ENCODE data around the gene NOLC1. TPM values are rescaled to one million over a fixed set of nuclear protein-coding genes. Genes with fewer than 3 reads are reported as not detected.

The NOLC1 gene
- total RNA-seq, 2 experiments from 2014 or later = 57.0 to 64.3 TPM

DNA sequence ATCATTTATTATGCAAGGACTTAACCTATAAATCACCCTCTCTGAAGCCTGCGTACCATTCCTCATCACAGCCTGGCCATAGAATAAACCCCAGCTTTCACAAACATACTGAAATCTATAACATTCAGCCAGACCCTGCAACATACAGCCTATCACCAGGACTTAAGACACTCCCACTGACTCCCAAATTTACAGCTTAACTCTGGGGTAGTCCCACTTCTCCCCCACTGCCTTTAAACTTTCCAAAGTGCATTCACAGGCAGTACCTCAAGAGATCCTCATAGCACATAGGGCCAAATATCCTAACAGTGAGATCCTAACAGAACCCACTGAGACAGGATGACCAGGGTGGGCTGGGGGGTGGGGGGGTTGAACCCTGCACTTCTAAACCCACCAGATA is 35.5 kb upstream of the NOLC1 start:
- peaks cover 12% of the 10 kb centered on the region for H3K36me3 Mint-ChIP-seq (ENCODE audit: low read depth)

DNA sequence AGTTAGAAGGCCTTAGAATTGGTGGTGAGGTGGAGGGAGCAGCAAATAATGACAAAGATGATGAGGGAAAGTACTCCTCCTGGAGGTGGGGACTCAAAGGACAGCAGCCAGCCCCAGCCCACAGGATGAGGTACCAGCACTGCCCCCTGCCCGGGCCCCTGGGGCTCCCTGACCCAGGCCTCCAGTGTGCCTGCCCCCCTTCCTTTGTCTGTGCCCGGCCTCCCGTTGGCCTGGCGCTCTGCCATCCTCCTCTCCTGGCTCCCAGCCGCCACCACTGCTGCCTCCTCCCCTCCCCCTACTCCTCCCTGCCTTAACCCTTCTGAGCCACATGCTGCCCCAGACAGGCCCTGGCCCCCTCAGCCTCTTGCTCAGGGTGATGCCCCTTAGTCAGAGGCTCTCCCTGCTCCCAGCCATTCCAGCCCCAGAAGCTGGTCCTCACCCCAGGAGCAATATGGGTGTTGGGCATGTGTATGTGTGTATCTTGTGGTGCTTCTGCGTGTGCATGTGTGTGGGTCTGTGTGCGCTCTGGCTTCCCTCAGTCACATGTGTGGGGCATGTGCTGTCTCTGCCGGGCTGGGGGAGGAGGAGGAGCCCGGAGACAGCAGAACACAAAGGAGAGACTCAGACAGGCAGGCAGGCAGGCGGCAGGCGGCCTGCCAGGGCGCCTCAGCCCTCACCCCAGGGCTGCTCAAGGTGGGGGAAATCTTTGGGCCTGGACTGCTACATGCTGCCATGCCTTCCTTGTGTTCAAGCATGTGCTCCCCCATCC is 34.6 kb upstream of the NOLC1 start:
- H3K36me3 Mint-ChIP-seq (ENCODE audit: low read depth) = peaks cover 8% of the 10 kb centered on the region
- H3K4me3 Mint-ChIP-seq = peak overlapping the region; percentile 91

More for the DNA sequence above, 35.5 kb upstream of the NOLC1 start:
- peak overlapping the region; percentile 91 for H3K27ac Mint-ChIP-seq
- H3K27me3 Mint-ChIP-seq = no peaks in the 10 kb centered on the region
- H3K4me3 Mint-ChIP-seq = peak overlapping the region; percentile 7
- peaks cover 69% of the 10 kb centered on the region for H3K4me1 Mint-ChIP-seq
- CTCF ChIA-PET = interaction anchor here (1.2 to 1.6 kb wide), 2 partner anchors 14 to 275 kb away, joined by 3 to 4 read pairs; no protein-coding TSS in a partner anchor
- DNase-seq = no peak
- POLR2A ChIA-PET = interaction anchor here (1.2 to 1.4 kb wide), 2 partner anchors 35 to 299 kb away, joined by 3 to 4 read pairs; partner anchors contain the start of gene NOLC1
- no peaks in the 10 kb centered on the region for H3K9me3 Mint-ChIP-seq

DNA sequence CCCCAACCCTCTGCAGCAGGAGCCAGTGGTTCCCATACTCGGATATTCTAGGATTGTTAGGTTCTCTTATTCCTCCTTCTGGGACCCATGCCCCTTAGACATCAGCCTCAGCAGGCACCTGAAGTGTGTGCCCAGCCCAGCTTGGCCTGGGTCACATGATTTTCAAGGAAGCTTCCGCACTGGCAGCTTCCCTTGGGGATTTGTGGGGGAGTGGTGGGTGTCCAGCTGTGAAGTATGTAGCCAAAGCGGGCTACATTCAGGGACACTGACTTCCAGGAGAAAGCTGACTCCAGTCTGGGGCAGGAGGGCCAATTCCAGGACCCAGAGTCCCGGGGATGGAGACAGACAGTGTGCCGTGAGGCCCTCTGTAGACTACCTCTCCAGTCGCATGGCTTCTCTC is 33.3 kb upstream of the NOLC1 start:
- Mint-ChIP-seq H3K27me3 (no peaks in the 10 kb centered on the region), H3K9me3 (no peaks in the 10 kb centered on the region), H3K27ac (peak overlapping the region; percentile 91), H3K4me1 (peaks cover 55% of the 10 kb centered on the region), H3K4me3 (peak overlapping the region; percentile 91), H3K36me3 (ENCODE audit: low read depth) (peaks cover 2% of the 10 kb centered on the region)
- CTCF ChIA-PET = interaction anchor here (0.6 to 1.5 kb wide), 5 partner anchors 10 to 283 kb away, joined by 3 to 9 read pairs (median 3); partner anchors contain the start of genes NOLC1 and PPRC1
- POLR2A ChIA-PET = interaction anchor here (0.8 to 2.6 kb wide), 12 partner anchors 9 to 526 kb away, joined by 3 to 8 read pairs (median 5); partner anchors contain the start of genes C10orf95, HPS6, NOLC1 and OGA
- peak; percentile 27 for DNase-seq

More for the DNA sequence above, 34.6 kb upstream of the NOLC1 start:
- ChIA-PET CTCF (interaction anchor here (1.2 kb wide), 1 partner anchor 61 kb away, joined by 4 read pairs; no protein-coding TSS in a partner anchor), POLR2A (interaction anchor here (0.9 to 2.6 kb wide), 8 partner anchors 18 to 529 kb away, joined by 3 to 8 read pairs (median 4); partner anchors contain the start of genes C10orf95, NOLC1 and OGA)
- peak; percentile 72 for DNase-seq
- no peaks in the 10 kb centered on the region for H3K27me3 Mint-ChIP-seq
- H3K27ac Mint-ChIP-seq = peak overlapping the region; percentile 91
- H3K4me1 Mint-ChIP-seq = peaks cover 65% of the 10 kb centered on the region
- no peaks in the 10 kb centered on the region for H3K9me3 Mint-ChIP-seq

DNA sequence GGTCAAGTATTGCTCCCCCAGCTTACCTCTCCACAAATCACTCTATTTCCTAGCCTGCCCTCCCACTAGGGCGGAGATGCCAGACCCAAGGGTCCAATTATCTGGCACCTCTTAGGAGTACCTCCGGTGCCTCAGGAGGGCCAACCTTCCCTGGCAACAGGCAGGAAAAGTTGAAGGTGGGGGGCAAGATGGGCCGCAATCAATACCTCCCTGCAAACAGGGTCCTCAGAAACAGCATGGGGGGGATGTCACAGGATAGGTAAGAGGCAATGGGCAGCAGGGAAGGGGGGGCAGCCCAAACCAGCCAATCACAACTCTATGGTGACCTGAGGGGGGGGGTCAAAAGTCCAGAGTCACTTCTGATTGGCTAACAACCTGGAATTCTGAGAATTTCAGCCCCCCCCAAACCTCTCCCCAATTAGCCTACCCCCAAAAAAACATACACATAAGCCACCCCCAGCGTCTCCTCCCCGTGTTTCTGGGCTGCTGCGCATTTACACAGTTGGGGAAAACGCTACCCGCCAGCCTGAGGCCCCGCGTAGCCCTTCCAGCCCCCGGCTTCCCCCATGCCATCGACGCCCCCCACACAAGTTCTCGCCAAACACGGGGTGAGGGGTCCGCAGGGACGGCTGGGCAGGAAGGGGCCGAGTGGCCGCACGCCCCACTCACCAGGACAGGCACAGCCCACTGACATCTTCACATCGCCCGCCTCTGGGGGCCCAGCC is 32.6 kb upstream of the NOLC1 start:
- peak overlapping the region; percentile 91 for H3K4me3 Mint-ChIP-seq
- peaks cover 55% of the 10 kb centered on the region for H3K4me1 Mint-ChIP-seq
- ChIA-PET POLR2A (interaction anchor here (0.8 to 2.6 kb wide), 11 partner anchors 8 to 525 kb away, joined by 3 to 8 read pairs (median 5); partner anchors contain the start of genes HPS6, NOLC1, OGA and PPRC1), CTCF (interaction anchor here (1.1 to 1.5 kb wide), 2 partner anchors 10 to 13 kb away, joined by 3 to 9 read pairs; partner anchors contain the start of gene PPRC1)
- H3K36me3 Mint-ChIP-seq (ENCODE audit: low read depth) = peaks cover 2% of the 10 kb centered on the region
- H3K27ac Mint-ChIP-seq = peak overlapping the region; percentile 91
- no peaks in the 10 kb centered on the region for H3K27me3 Mint-ChIP-seq
- no peaks in the 10 kb centered on the region for H3K9me3 Mint-ChIP-seq
- DNase-seq = peak; percentile 64

DNA sequence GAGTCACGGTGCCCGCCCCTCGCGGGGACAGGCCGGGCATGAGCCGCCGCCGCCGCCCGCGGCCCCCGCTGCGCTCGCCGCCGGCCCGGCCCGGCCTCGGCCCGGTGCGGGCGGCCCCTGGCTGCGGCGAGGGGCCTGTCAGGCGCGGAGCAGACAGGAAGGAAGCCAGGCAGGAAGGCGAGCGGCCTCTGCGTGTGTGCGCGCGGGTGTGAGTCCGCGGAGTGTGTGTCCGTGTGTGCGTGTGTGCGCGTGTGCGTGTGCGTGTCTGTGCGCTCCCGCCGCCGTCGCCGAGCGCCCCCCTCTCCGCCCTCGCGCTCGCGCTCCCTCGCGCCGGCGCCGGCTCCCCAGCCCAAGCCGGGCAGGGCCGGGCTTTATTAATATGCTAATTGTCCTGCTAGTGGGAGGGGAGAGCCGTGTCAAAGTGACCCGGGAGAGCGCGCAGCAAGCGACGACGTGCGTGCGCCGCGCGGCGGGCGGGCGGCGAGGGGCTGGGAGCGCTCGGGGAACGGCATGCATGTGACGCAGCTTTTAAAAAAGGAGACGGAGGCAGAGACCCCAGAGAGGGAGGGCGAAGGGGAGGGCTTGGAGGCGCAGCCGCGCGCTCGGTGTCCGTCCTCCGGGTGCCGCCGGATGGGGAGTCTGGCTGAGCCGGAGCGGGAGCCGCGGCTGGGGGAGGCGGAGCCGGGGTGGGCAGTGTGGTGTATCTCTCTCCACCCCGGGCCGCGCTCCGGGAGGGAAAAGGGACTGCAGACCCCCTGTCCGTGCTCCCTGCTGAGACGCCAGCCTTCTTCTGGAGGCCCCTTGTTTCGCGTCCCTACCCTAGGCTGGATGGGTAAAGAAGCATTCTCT is 31.8 kb upstream of the NOLC1 start, which contains the start of gene LDB1:
Gene LDB1, minus strand, starts transcription at position 227 of the 849 bp plus-strand sequence. CDS start 258 bp downstream, outside the sequence.
- no peaks in the 10 kb centered on the region for H3K36me3 Mint-ChIP-seq (ENCODE audit: low read depth)
- DNase-seq = peak; percentile 71
- H3K4me1 Mint-ChIP-seq = peaks cover 50% of the 10 kb centered on the region
- no peaks in the 10 kb centered on the region for H3K27me3 Mint-ChIP-seq
- ChIA-PET POLR2A (interaction anchor here (1.7 kb wide), 1 partner anchor 14 kb away, joined by 6 read pairs; no protein-coding TSS in a partner anchor), CTCF (no interaction called here)
- peak within 1 kb of the TSS; percentile 91 for H3K27ac Mint-ChIP-seq
- no peaks in the 10 kb centered on the region for H3K9me3 Mint-ChIP-seq
- peak within 1 kb of the TSS; percentile 91 for H3K4me3 Mint-ChIP-seq

DNA sequence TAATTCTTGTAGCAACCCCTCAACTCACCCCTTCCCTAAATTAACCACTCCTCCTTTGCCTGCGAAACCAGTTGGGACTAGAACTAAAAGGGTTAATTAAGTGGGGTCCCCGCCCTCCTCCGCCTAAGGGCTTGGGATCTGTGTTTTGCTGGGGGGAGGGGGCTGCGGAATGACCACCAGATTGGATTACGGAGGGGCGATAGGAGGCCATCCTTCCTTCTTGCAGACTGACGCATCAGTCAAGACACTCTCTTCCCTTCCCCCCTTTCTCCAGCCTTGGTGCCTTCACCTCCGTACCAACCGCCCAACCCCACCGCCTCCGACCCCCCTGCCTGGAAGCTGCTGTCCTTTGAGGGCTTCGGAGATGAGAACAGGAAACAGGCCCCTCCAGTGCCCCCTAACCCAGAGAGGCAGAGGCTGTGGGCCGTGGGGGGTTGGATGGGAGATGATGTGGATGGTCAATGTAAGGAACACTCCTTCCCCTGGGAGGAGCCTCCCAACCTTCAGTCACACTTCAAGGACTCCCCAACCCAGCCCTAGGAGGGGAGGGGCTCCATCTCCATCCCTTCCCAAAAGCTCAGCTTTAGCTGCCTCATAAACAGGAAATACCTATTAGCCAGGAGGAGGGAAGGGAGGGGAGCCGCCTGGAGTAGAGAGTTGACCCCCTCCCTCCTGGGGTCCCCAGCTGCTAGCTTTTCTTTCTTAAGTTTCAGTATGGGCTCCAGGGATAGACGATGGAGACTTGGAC is 31.0 kb upstream of the NOLC1 start:
- ChIA-PET POLR2A (interaction anchor here (0.8 to 2.2 kb wide), 3 partner anchors 10 to 30 kb away, joined by 4 to 14 read pairs (median 6); partner anchors contain the start of gene PPRC1), CTCF (interaction anchor here (2.9 kb wide), 1 partner anchor 11 kb away, joined by 17 read pairs; the partner anchor contains the start of gene PPRC1)
- Mint-ChIP-seq H3K9me3 (no peaks in the 10 kb centered on the region), H3K36me3 (ENCODE audit: low read depth) (no peaks in the 10 kb centered on the region), H3K27me3 (no peaks in the 10 kb centered on the region), H3K27ac (peak overlapping the region; percentile 87), H3K4me1 (peaks cover 42% of the 10 kb centered on the region), H3K4me3 (peak overlapping the region; percentile 91)
- DNase-seq = peak; percentile 20

DNA sequence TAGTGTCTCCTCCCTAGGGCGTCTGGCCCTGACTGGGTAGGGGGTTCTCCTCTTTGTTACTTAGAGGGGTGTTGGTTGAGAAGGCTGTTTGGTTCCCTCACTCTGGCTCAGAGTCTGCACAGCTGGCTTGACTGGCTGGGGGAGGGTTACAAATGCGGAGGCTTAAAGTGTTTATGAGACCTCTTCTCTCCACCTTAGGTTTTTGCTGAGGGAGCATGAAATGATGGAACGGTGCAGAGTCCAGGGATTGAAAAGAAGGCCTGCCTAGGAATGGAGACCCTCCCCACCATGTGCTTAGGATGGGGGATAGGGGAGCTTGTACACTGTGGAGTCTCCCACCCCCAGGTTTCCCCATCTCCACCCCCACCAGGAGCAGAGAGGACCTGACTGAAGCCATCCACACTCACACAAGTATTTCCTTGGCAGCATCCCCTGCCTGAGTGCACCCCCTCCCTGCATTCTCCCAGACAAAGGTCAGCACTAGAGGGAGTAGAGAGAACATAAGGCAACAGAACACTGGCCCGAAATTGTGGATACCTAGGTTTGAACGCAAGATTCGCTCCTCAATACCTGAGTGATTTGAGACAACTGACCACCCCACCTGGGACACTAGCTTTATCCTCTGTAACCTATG is 30.3 kb upstream of the NOLC1 start:
- ChIA-PET POLR2A (interaction anchor here (0.8 to 2.2 kb wide), 3 partner anchors 10 to 30 kb away, joined by 4 to 14 read pairs (median 6); partner anchors contain the start of gene PPRC1), CTCF (interaction anchor here (2.5 to 2.9 kb wide), 2 partner anchors 8 to 10 kb away, joined by 10 to 17 read pairs; partner anchors contain the start of gene PPRC1)
- Mint-ChIP-seq H3K9me3 (no peaks in the 10 kb centered on the region), H3K27me3 (no peaks in the 10 kb centered on the region), H3K36me3 (ENCODE audit: low read depth) (no peaks in the 10 kb centered on the region), H3K4me1 (peaks cover 35% of the 10 kb centered on the region), H3K4me3 (no peak overlapping the region), H3K27ac (no peak overlapping the region)
- no peak for DNase-seq

DNA sequence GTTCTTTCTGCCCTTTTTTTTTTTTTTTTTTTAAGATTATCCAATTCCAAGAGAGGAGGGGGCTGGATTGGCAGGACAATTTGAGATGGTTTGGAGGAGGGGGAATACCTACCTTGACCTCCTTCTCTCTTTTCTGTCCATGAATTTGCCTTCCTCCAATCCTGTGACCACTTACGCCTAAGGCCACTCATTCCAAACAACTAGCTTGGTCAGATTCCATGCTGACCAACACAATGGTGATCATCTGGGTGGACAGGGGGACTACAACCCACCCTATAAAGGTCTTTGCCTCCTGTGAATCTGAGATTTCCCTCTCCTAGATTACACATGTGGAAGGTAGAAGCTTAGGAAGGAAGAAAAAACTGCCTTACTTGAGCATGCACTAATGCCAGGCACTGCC is 29.7 kb upstream of the NOLC1 start:
- Mint-ChIP-seq H3K9me3 (no peaks in the 10 kb centered on the region), H3K36me3 (ENCODE audit: low read depth) (no peaks in the 10 kb centered on the region), H3K27ac (no peak overlapping the region), H3K27me3 (no peaks in the 10 kb centered on the region), H3K4me1 (peaks cover 29% of the 10 kb centered on the region), H3K4me3 (no peak overlapping the region)
- POLR2A ChIA-PET = interaction anchor here (0.9 to 2.2 kb wide), 3 partner anchors 9 to 28 kb away, joined by 3 to 14 read pairs (median 3); partner anchors contain the start of gene PPRC1
- CTCF ChIA-PET = interaction anchor here (0.5 to 2.9 kb wide), 5 partner anchors 8 to 479 kb away, joined by 3 to 17 read pairs (median 3); partner anchors contain the start of gene PPRC1
- DNase-seq = no peak

DNA sequence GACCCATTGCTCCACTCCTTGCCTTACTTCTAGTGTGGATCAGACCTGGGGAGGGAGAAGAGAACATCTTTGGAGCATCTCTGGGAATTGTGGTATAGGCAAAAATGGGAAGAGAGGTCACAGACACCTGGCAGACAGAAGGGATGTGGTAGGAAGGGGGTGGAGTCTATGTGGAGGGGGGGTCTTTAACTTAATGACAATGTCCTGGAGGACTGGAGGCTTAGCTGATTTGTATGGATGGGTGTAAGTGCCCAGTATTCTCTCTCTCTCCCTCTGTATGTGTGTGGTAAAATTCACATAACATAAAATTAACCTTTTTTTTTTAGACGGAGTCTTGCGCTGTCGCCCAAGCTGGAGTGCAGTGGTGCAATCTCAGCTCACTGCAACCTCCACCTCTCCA is 29.0 kb upstream of the NOLC1 start:
- H3K27me3 Mint-ChIP-seq = no peaks in the 10 kb centered on the region
- H3K27ac Mint-ChIP-seq = no peak overlapping the region
- peaks cover 21% of the 10 kb centered on the region for H3K4me1 Mint-ChIP-seq
- no peak for DNase-seq
- CTCF ChIA-PET = interaction anchor here (0.5 to 2.9 kb wide), 4 partner anchors 9 to 303 kb away, joined by 3 to 17 read pairs (median 6); partner anchors contain the start of gene PPRC1
- H3K4me3 Mint-ChIP-seq = no peak overlapping the region
- POLR2A ChIA-PET = interaction anchor here (0.9 to 2.2 kb wide), 3 partner anchors 8 to 28 kb away, joined by 3 to 14 read pairs (median 3); partner anchors contain the start of gene PPRC1
- H3K9me3 Mint-ChIP-seq = no peaks in the 10 kb centered on the region
- no peaks in the 10 kb centered on the region for H3K36me3 Mint-ChIP-seq (ENCODE audit: low read depth)

DNA sequence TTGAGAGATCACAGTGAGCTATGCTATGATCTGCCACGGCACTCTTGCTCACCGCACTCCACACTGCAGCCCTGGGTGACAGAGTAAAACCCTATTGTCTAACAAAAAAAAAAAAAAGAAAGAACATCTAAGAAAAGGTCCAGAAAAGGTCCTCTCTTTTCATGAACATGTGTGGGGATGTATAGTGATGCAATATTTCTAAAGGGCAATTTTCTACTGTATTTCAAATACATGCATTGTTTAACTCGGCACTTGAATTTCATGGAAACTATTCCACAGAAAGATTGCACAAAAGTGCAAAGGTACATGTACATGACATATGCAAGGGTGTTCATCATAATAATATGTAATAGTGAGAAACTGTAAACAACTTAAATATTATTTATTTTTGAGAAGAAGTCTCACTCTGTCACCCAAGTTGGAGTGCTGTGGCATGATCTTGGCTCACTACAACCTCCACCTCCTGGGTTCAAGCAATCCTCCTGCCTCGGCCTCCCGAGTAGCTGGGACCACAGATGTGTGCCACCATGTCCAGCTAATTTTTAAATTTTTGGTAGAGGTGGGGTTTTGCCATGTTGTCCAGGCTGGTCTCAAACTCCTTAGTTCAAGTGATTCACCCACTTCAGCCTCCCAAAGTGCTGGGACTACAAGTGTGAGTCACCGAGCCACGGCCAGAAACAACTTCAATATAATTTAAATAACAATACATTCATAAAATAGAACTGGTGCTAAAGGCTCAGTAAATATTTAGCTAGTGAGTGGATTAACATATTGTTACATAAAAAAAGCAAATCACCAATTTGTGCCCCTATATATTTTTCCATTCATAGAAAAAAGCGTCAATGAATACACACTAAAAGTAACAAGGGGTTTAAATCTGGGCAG is 20.7 kb upstream of the NOLC1 start:
- H3K27ac Mint-ChIP-seq = peak overlapping the region; percentile 96
- H3K4me3 Mint-ChIP-seq = peak overlapping the region; percentile 98
- peaks cover 21% of the 10 kb centered on the region for H3K36me3 Mint-ChIP-seq (ENCODE audit: low read depth)

More for the DNA sequence above, 20.7 kb upstream of the NOLC1 start:
- ChIA-PET CTCF (interaction anchor here (0.5 to 2.6 kb wide), 13 partner anchors 9 to 1114 kb away, joined by 3 to 18 read pairs (median 6); partner anchors contain the start of genes GBF1 and NOLC1), POLR2A (interaction anchor here (0.6 to 3.2 kb wide), 6 partner anchors 9 to 322 kb away, joined by 3 to 18 read pairs (median 6); no protein-coding TSS in a partner anchor)
- no peak for DNase-seq
- Mint-ChIP-seq H3K9me3 (no peaks in the 10 kb centered on the region), H3K27me3 (no peaks in the 10 kb centered on the region), H3K4me1 (peaks cover 36% of the 10 kb centered on the region)

Measured in activated CD4-positive, alpha-beta memory T cell treated with anti-CD3 and anti-CD28 coated beads, Interleukin-2, amount 10 ng/mL, durations not matched to agents 7 days and 5 days (primary cell).